HL-60 (cell line): ENCODE measurements around the gene COQ2.

Experiments used
- DNase-seq, 2 experiments: peaks; one replicate each; pipeline ENCODE4 v3.0.0-alpha.2; 2010 to 2020; ENCODE audit warnings: low read depth in 1 of 2, low spot score in 1 of 2
- H3K27ac ChIP-seq: fragments of 250-450 bp; sonication (Bioruptor Pico); replicated peaks from 2 replicates; pipeline ENCODE4 v1.5.1; 2020; ENCODE audit warnings: mild to moderate bottlenecking, moderate library complexity
- H3K27me3 ChIP-seq: fragments of 250-450 bp; sonication (Bioruptor Pico); 2 replicates; pipeline ENCODE4 v1.5.1; 2021; ENCODE audit warnings: mild to moderate bottlenecking, moderate library complexity; ENCODE audit not compliant: insufficient read depth, poor library complexity, severe bottlenecking
- H3K4me3 ChIP-seq: replicated peaks from 2 replicates; pipeline ENCODE4 v1.5.1; 2011; ENCODE audit warnings: mild to moderate bottlenecking, control low read depth, low read length; ENCODE audit not compliant: insufficient read depth
- GABPA ChIP-seq: IDR thresholded peaks from 2 replicates; pipeline ENCODE4 v1.6.1; 2012; ENCODE audit warnings: low read depth
- POLR2AphosphoS5 ChIP-seq: IDR thresholded peaks from 2 replicates; pipeline ENCODE4 v1.6.1; 2012; ENCODE audit warnings: low read depth
- SPI1 ChIP-seq: IDR thresholded peaks from 2 replicates; pipeline ENCODE4 v1.6.1; 2012; ENCODE audit warnings: low read depth, mild to moderate bottlenecking, borderline replicate concordance
- TF ChIP-seq, protein P1 (sequence below): IDR thresholded peaks from 2 replicates; pipeline ENCODE4 v1.6.1; 2012; ENCODE audit warnings: low read depth; ENCODE audit not compliant: insufficient replicate concordance
- TF ChIP-seq, protein P2 (sequence below): IDR thresholded peaks from one replicate; pipeline ENCODE4 v1.5.1; 2011; ENCODE audit warnings: low read length, control low read depth, inconsistent platforms; ENCODE audit not compliant: insufficient read depth

COQ2 gene

GRCh38 chr4:83268491-83268890 is 16.1 kb downstream of the COQ2 start:
- no peak for DNase-seq
- TF ChIP-seq, protein P1, sequence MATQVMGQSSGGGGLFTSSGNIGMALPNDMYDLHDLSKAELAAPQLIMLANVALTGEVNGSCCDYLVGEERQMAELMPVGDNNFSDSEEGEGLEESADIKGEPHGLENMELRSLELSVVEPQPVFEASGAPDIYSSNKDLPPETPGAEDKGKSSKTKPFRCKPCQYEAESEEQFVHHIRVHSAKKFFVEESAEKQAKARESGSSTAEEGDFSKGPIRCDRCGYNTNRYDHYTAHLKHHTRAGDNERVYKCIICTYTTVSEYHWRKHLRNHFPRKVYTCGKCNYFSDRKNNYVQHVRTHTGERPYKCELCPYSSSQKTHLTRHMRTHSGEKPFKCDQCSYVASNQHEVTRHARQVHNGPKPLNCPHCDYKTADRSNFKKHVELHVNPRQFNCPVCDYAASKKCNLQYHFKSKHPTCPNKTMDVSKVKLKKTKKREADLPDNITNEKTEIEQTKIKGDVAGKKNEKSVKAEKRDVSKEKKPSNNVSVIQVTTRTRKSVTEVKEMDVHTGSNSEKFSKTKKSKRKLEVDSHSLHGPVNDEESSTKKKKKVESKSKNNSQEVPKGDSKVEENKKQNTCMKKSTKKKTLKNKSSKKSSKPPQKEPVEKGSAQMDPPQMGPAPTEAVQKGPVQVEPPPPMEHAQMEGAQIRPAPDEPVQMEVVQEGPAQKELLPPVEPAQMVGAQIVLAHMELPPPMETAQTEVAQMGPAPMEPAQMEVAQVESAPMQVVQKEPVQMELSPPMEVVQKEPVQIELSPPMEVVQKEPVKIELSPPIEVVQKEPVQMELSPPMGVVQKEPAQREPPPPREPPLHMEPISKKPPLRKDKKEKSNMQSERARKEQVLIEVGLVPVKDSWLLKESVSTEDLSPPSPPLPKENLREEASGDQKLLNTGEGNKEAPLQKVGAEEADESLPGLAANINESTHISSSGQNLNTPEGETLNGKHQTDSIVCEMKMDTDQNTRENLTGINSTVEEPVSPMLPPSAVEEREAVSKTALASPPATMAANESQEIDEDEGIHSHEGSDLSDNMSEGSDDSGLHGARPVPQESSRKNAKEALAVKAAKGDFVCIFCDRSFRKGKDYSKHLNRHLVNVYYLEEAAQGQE = no peak
- TF ChIP-seq SPI1 (no peak), GABPA (no peak), POLR2AphosphoS5 (no peak)
- TF ChIP-seq, protein P2, sequence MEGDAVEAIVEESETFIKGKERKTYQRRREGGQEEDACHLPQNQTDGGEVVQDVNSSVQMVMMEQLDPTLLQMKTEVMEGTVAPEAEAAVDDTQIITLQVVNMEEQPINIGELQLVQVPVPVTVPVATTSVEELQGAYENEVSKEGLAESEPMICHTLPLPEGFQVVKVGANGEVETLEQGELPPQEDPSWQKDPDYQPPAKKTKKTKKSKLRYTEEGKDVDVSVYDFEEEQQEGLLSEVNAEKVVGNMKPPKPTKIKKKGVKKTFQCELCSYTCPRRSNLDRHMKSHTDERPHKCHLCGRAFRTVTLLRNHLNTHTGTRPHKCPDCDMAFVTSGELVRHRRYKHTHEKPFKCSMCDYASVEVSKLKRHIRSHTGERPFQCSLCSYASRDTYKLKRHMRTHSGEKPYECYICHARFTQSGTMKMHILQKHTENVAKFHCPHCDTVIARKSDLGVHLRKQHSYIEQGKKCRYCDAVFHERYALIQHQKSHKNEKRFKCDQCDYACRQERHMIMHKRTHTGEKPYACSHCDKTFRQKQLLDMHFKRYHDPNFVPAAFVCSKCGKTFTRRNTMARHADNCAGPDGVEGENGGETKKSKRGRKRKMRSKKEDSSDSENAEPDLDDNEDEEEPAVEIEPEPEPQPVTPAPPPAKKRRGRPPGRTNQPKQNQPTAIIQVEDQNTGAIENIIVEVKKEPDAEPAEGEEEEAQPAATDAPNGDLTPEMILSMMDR = no peak
- Histone ChIP-seq H3K27me3 (no peaks in the 10 kb centered on the region), H3K27ac (peak overlapping the region; percentile 88), H3K4me3 (no peak overlapping the region)

DNA sequence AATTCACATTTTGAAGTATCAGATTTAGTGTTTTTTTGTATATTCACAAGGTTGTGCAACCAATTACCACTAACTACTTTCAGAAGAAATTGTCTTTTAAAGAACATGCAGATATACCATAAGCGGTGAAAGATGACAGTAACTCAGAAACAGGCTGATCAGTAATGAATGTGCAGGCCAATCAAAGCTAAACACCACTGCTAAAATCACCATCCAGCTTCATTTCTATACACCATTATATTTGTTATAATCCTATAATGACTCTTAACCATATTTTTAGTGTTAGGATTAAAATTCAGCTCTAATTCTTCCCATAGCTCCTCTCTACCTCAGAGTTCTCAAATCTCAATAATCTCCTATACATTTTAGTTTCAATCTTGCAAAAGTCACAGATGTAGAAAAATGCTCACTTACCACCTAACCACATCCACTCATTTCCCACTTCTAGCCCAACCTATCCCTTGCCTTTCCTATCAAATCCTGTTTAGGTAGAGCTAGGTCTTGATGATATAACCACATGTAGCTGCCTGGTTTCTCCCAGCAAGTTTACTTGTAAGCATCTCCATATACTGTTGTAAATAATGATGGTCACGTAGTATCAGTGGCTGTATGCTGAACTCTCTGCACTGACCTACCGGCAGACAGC is 16.6 kb downstream of the COQ2 start:
- Histone ChIP-seq H3K27ac (peak overlapping the region; percentile 88), H3K27me3 (no peaks in the 10 kb centered on the region), H3K4me3 (no peak overlapping the region)
- TF ChIP-seq, protein P1 = no peak
- no peak for TF ChIP-seq POLR2AphosphoS5
- TF ChIP-seq, protein P2 = no peak
- TF ChIP-seq GABPA = no peak
- no peak for TF ChIP-seq SPI1
- DNase-seq = no peak

DNA sequence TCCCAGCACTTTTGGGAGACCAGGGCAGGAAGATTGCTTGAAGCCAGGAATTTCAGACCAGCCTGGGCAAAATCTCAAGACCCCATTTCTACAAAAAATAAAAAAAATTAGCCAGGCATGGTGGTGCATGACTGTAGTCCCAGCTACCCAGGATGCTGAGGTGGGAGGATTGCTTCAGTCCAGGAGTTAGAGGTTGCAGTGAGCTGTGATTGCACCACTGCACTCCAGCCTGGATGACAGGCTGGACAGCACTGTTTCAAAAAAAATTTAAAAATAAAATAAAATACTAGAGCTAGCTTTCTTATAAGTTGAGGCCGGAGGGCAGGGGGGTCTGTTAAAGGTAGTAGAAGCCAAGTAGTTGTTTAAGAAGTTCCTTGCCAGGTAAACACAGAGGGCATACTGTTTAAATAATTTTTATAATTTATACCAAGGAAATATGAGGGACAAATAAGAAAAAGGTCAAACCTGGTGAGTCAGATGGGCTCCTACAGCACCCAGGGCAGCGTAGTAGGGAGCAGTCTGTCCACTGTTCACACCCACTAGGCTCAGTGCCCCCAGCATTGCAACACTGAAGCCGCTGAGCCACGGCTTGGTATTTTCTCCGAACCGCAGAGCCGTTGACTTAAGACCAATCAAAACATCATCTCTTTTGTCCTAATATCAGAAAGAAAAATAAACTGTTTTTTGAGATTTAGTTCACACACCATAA is 17.3 kb downstream of the COQ2 start:
- TF ChIP-seq SPI1 = no peak
- no peak for TF ChIP-seq POLR2AphosphoS5
- TF ChIP-seq, protein P1 = no peak
- TF ChIP-seq GABPA = no peak
- TF ChIP-seq, protein P2 = no peak
- DNase-seq = peak; percentile 67 to 83
- Histone ChIP-seq H3K27ac (peak overlapping the region; percentile 88), H3K27me3 (no peaks in the 10 kb centered on the region), H3K4me3 (no peak overlapping the region)
